GM12878 (cell line): ENCODE measurements around the gene CHTOP. TPM values are rescaled to one million over a fixed set of nuclear protein-coding genes. Genes with fewer than 3 reads are reported as not detected.

ENCODE experiments used
- ATAC-seq: fragments of 200-7000 bp; cut with Tn5 transposase; 3 replicates; pipeline ENCODE4 v1.9.1; 2020; ENCODE audit warnings: mild to moderate bottlenecking, moderate library complexity
- BruUV-seq: library from RNA; stranded (reverse); fragments of 400-500 nt; replicated peaks from 2 replicates; lab custom pipeline; 2021; lab: Mats Ljungman, UMichigan
- CTCF ChIA-PET: fragments of 300-600 bp; sonication (Branson Sonifier 250); formaldehyde crosslinking; extraction: SDS; loops from one replicate; lab custom pipeline; 2021; ENCODE audit warnings: inconsistent platforms; lab: Yijun Ruan, JAX
- POLR2A ChIA-PET: fragments of 350-600 bp; formaldehyde crosslinking; extraction: SDS; loops from one replicate; lab custom pipeline; 2021; ENCODE audit warnings: inconsistent platforms; lab: Charles Lee
- RAD21 ChIA-PET: fragments of 300-600 bp; sonication (Branson Sonifier 250); formaldehyde crosslinking; loops from one replicate; lab custom pipeline; 2023; ENCODE audit warnings: antibody characterized with exemption; ENCODE audit not compliant: unreplicated experiment; lab: Charles Lee
- SMC1A ChIA-PET: fragments of 300-600 bp; sonication (Branson Sonifier 250); formaldehyde crosslinking; loops from one replicate; lab custom pipeline; 2023; ENCODE audit not compliant: unreplicated experiment, uncharacterized antibody; lab: Charles Lee
- DNase-seq: peaks from one replicate; pipeline ENCODE4 v3.0.0-alpha.2; 2011; ENCODE audit warnings: low read depth, low spot score
- FAIRE-seq: peaks from 3 replicates; lab custom pipeline; 2011; peaks lifted over from hg19 to GRCh38; lab: Jason Lieb, UNC
- H2AFZ ChIP-seq: 2 replicates; pipeline ENCODE4 v1.6.0; 2011; ENCODE audit warnings: low read depth, low read length, control low read depth; ENCODE audit not compliant: control insufficient read depth
- H3K27ac ChIP-seq: 2 replicates; pipeline ENCODE4 v1.5.1; 2011; ENCODE audit warnings: control low read depth; ENCODE audit not compliant: control insufficient read depth, insufficient read depth
- H3K27me3 ChIP-seq, 2 experiments: replicated peaks in 1 of 2; 2 replicates each; pipeline versions ENCODE4 v1.6.0 to v1.6.1; 2011; ENCODE audit warnings: low read length in 1 of 2; ENCODE audit not compliant: control insufficient read depth in 2 of 2, insufficient read depth in 2 of 2
- H3K36me3 ChIP-seq, 2 experiments: 2 replicates each; pipeline ENCODE4 v1.5.1; 2011; ENCODE audit warnings: low read length in 1 of 2; ENCODE audit not compliant: control insufficient read depth in 2 of 2, insufficient read depth in 2 of 2
- H3K4me1 ChIP-seq: 2 replicates; pipeline ENCODE4 v1.6.1; 2011; ENCODE audit warnings: mild to moderate bottlenecking, low read length, moderate library complexity, mixed read lengths; ENCODE audit not compliant: control insufficient read depth, insufficient read depth
- H3K4me2 ChIP-seq: 2 replicates; pipeline ENCODE4 v1.6.0; 2011; ENCODE audit warnings: control low read depth; ENCODE audit not compliant: control insufficient read depth, insufficient read depth
- H3K4me3 ChIP-seq: fragments of 200-600 bp; sonication (generic); 2 replicates; pipeline ENCODE4 v1.5.1; 2016
- H3K79me2 ChIP-seq: 2 replicates; pipeline ENCODE4 v1.6.0; 2011; ENCODE audit warnings: low read length; ENCODE audit not compliant: control insufficient read depth, insufficient read depth
- H3K9ac ChIP-seq: 2 replicates; pipeline ENCODE4 v1.8.0; 2011; ENCODE audit warnings: low read length, control low read depth, mixed read lengths; ENCODE audit not compliant: control insufficient read depth, insufficient read depth
- H3K9me3 ChIP-seq: replicated peaks from 3 replicates; pipeline ENCODE4 v1.5.1; 2011; ENCODE audit warnings: mild to moderate bottlenecking, low read length; ENCODE audit not compliant: control insufficient read depth, insufficient read depth
- H4K20me1 ChIP-seq: 2 replicates; pipeline ENCODE4 v1.6.0; 2011; ENCODE audit not compliant: control insufficient read depth, insufficient read depth
- CHD1 ChIP-seq: IDR thresholded peaks from 2 replicates; pipeline ENCODE4 v1.6.1; 2012; ENCODE audit warnings: low read depth, low read length, improper control_type of control experiment
- FOXM1 ChIP-seq: IDR thresholded peaks from 2 replicates; pipeline ENCODE4 v1.6.1; 2012; ENCODE audit warnings: low read depth, mild to moderate bottlenecking, inconsistent platforms, low read length, moderate library complexity
- HDAC2 ChIP-seq: fragments of 200-600 bp; sonication (generic); IDR thresholded peaks from 2 replicates; pipeline ENCODE4 v1.6.1; 2017
- MTA2 ChIP-seq: fragments of 450-650 bp; IDR thresholded peaks from 2 replicates; pipeline ENCODE4 v1.6.1; 2016; ENCODE audit warnings: low read depth, mild to moderate bottlenecking, moderate library complexity
- NR2C1 ChIP-seq: fragments of 450-650 bp; IDR thresholded peaks from 2 replicates; pipeline ENCODE4 v1.6.1; 2017; ENCODE audit warnings: antibody characterized with exemption, mild to moderate bottlenecking, moderate library complexity
- RB1 ChIP-seq: fragments of 450-650 bp; formaldehyde crosslinking; IDR thresholded peaks from 2 replicates; pipeline ENCODE4 v1.6.1; 2017; ENCODE audit warnings: mild to moderate bottlenecking, borderline replicate concordance
- SREBF1 ChIP-seq: IDR thresholded peaks from 2 replicates; pipeline ENCODE4 v1.6.1; 2012; ENCODE audit warnings: mild to moderate bottlenecking, low read length
- WGBS: methylation state at CpG from one replicate; pipeline ENCODE4 v1.1.6; 2016; ENCODE audit warnings: low lambda C conversion rate; ENCODE audit not compliant: insufficient replicate concordance, insufficient coverage; ENCODE audit errors: missing lambda C conversion rate; 5-methylcytosine and 5-hydroxymethylcytosine counted together
- in situ Hi-C: fragments of 300-500 bp; cut with MboI; formaldehyde crosslinking; loops from 9 replicates; pipeline ENCODE4 v1.14.3; 2018; ENCODE audit warnings: mixed read lengths
- intact Hi-C: fragments of 100-400 bp; cut with micrococcal nuclease; formaldehyde crosslinking; loops from one replicate; pipeline ENCODE4 v1.14.2; 2022; ENCODE audit not compliant: unreplicated experiment
- polyA plus RNA-seq, 11 experiments: library from polyadenylated mRNA; depleted of rRNA in 4 of 11; unstranded in 6 of 11; stranded (reverse) in 5 of 11; fragments of >200 nt; fragmentation: Nextera tagmentation in 4 of 11; fragmentation: Illumina TruSeq in 1 of 11; extraction: Ambion mirVana in 4 of 11; extraction: Trizol in 1 of 11; gene quantifications; 1 replicate in 1 of 11; 2 replicates in 10 of 11; pipeline versions ENCODE4 v1.2.1 to v1.2.3, GENCODE V29; 2011 to 2016; ENCODE audit warnings: inconsistent platforms in 2 of 11, missing spikeins in 2 of 11, low read depth in 1 of 11
- total RNA-seq, 4 experiments: library from RNA; depleted of rRNA in 3 of 4; stranded (reverse); fragments of >200 nt in 3 of 4; fragmentation: Illumina TruSeq in 1 of 4; extraction: Trizol in 1 of 4; gene quantifications; 2 replicates each; pipeline versions ENCODE4 v1.2.1 to v1.2.3, GENCODE V29; 2013 to 2021
- TF ChIP-seq, protein P1 (sequence below): fragments of 450-650 bp; formaldehyde crosslinking; IDR thresholded peaks from 2 replicates; pipeline ENCODE4 v1.4.0; 2020; ENCODE audit warnings: mild to moderate bottlenecking, moderate library complexity
- TF ChIP-seq, protein P2 (sequence below): fragments of 150-350 bp; IDR thresholded peaks from 2 replicates; pipeline ENCODE4 v1.6.1; 2014; ENCODE audit warnings: mild to moderate bottlenecking, low read depth, low read length
- TF ChIP-seq, protein P3 (sequence below): IDR thresholded peaks from 2 replicates; pipeline ENCODE4 v1.6.1; 2012; ENCODE audit warnings: mild to moderate bottlenecking, low read depth, low read length
- TF ChIP-seq, protein P4 (sequence below): IDR thresholded peaks from 2 replicates; pipeline ENCODE4 v1.6.1; 2011; ENCODE audit warnings: low read depth, low read length, improper control_type of control experiment, borderline replicate concordance

Gene CHTOP
- total and polyA plus RNA-seq, 10 of the 15 experiments (the other 5 are each of a cell fraction or from before 2014, with no cell fraction given): 8.4 to 93.8 (median 52.3) TPM

DNA sequence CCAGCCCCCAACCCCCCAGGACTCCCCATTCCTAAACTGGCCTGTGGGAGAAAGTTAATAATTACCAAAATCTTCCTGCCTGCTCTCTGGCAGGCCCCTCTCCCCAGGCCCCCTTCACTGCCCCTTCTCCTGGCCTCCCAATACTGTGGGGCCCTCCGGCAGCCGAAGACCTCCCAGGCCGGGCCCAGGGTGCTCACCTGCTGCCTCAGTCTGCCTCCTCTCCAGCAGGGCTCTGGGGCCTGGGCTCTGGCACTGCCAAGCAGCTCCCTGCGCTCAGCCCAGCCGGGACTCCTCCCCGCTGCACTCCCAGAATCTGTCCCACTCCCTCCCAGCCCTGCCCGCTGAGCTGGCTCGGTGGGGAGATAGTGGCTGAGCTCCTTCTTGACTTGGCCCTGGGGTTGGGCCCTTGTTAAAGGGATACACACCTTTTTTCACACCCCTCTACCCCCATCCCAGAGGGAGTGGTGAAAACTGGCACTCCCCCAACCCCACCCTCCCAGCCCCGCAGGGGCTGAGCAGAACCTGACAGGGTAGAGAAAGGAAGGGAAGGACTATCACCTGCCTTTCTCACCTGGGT is 21.0 kb upstream of the CHTOP start, which contains the start of gene S100A16:
TSS of gene S100A16 (minus strand) at position 383 of the 577 bp plus-strand sequence. CDS start 4,986 bp downstream, outside the sequence.
- FAIRE-seq: no peak
- Histone ChIP-seq H3K4me2 (no peak within 1 kb of the TSS), H3K36me3 (no peaks in the 10 kb centered on the region), H3K4me3 (no peak within 1 kb of the TSS), H3K9ac (no peak within 1 kb of the TSS), H3K79me2 (no peaks in the 10 kb centered on the region), H3K9me3 (no peaks in the 10 kb centered on the region), H4K20me1 (no peaks in the 10 kb centered on the region), H3K27me3 (no peaks in the 10 kb centered on the region), H2AFZ (no peak within 1 kb of the TSS), H3K27ac (no peak within 1 kb of the TSS), H3K4me1 (peaks cover 14% of the 10 kb centered on the region)
- in situ Hi-C loops: no loop called here
- no TSS peak for BruUV-seq
- 74% methylated on average over 6 of the region's 9 CpGs for WGBS
- TF ChIP-seq, protein P1, sequence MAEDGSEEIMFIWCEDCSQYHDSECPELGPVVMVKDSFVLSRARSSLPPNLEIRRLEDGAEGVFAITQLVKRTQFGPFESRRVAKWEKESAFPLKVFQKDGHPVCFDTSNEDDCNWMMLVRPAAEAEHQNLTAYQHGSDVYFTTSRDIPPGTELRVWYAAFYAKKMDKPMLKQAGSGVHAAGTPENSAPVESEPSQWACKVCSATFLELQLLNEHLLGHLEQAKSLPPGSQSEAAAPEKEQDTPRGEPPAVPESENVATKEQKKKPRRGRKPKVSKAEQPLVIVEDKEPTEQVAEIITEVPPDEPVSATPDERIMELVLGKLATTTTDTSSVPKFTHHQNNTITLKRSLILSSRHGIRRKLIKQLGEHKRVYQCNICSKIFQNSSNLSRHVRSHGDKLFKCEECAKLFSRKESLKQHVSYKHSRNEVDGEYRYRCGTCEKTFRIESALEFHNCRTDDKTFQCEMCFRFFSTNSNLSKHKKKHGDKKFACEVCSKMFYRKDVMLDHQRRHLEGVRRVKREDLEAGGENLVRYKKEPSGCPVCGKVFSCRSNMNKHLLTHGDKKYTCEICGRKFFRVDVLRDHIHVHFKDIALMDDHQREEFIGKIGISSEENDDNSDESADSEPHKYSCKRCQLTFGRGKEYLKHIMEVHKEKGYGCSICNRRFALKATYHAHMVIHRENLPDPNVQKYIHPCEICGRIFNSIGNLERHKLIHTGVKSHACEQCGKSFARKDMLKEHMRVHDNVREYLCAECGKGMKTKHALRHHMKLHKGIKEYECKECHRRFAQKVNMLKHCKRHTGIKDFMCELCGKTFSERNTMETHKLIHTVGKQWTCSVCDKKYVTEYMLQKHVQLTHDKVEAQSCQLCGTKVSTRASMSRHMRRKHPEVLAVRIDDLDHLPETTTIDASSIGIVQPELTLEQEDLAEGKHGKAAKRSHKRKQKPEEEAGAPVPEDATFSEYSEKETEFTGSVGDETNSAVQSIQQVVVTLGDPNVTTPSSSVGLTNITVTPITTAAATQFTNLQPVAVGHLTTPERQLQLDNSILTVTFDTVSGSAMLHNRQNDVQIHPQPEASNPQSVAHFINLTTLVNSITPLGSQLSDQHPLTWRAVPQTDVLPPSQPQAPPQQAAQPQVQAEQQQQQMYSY (CRISPR knock-in tag): no peak
- TF ChIP-seq CHD1: no peak
- TF ChIP-seq, protein P2, sequence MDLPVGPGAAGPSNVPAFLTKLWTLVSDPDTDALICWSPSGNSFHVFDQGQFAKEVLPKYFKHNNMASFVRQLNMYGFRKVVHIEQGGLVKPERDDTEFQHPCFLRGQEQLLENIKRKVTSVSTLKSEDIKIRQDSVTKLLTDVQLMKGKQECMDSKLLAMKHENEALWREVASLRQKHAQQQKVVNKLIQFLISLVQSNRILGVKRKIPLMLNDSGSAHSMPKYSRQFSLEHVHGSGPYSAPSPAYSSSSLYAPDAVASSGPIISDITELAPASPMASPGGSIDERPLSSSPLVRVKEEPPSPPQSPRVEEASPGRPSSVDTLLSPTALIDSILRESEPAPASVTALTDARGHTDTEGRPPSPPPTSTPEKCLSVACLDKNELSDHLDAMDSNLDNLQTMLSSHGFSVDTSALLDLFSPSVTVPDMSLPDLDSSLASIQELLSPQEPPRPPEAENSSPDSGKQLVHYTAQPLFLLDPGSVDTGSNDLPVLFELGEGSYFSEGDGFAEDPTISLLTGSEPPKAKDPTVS: no peak
- no peak for TF ChIP-seq RB1
- TF ChIP-seq, protein P3, sequence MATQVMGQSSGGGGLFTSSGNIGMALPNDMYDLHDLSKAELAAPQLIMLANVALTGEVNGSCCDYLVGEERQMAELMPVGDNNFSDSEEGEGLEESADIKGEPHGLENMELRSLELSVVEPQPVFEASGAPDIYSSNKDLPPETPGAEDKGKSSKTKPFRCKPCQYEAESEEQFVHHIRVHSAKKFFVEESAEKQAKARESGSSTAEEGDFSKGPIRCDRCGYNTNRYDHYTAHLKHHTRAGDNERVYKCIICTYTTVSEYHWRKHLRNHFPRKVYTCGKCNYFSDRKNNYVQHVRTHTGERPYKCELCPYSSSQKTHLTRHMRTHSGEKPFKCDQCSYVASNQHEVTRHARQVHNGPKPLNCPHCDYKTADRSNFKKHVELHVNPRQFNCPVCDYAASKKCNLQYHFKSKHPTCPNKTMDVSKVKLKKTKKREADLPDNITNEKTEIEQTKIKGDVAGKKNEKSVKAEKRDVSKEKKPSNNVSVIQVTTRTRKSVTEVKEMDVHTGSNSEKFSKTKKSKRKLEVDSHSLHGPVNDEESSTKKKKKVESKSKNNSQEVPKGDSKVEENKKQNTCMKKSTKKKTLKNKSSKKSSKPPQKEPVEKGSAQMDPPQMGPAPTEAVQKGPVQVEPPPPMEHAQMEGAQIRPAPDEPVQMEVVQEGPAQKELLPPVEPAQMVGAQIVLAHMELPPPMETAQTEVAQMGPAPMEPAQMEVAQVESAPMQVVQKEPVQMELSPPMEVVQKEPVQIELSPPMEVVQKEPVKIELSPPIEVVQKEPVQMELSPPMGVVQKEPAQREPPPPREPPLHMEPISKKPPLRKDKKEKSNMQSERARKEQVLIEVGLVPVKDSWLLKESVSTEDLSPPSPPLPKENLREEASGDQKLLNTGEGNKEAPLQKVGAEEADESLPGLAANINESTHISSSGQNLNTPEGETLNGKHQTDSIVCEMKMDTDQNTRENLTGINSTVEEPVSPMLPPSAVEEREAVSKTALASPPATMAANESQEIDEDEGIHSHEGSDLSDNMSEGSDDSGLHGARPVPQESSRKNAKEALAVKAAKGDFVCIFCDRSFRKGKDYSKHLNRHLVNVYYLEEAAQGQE: no peak
- no peak for TF ChIP-seq FOXM1
- TF ChIP-seq MTA2: no peak
- no peak for TF ChIP-seq SREBF1
- no peak for TF ChIP-seq HDAC2
- TF ChIP-seq, protein P4, sequence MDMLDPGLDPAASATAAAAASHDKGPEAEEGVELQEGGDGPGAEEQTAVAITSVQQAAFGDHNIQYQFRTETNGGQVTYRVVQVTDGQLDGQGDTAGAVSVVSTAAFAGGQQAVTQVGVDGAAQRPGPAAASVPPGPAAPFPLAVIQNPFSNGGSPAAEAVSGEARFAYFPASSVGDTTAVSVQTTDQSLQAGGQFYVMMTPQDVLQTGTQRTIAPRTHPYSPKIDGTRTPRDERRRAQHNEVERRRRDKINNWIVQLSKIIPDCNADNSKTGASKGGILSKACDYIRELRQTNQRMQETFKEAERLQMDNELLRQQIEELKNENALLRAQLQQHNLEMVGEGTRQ: no peak
- TF ChIP-seq NR2C1: no peak
- ChIA-PET RAD21 (no interaction called here), SMC1A (no interaction called here), POLR2A (interaction anchor here (1.4 kb wide), 1 partner anchor 13 kb away, joined by 3 read pairs; no protein-coding TSS in a partner anchor), CTCF (interaction anchor here (1.1 to 7.8 kb wide), 4 partner anchors 14 to 78 kb away, joined by 3 to 66 read pairs (median 4); partner anchors contain the start of genes S100A1 and S100A13)
- no peak for ATAC-seq
- DNase-seq: no peak
- intact Hi-C loops: no loop called here
